GM21825 (cell line): ENCODE results near the gene GNG4.

Experiments
- ATAC-seq: cut with Tn5 transposase; IDR thresholded peaks from one replicate; pipeline ENCODE4 v1.9.1; 2021; ENCODE audit warnings: mild to moderate bottlenecking, moderate library complexity; ENCODE audit not compliant: unreplicated experiment

GNG4 gene

GRCh38 chr1:235500971-235501540 lies 148.5 kb downstream of the GNG4 start:
- ATAC-seq = no peak
